Measurements from ENCODE around the gene ZMYND10. TPM values are rescaled to one million over a fixed set of nuclear protein-coding genes. Genes with fewer than 3 reads are reported as not detected.

The ZMYND10 gene
- total RNA-seq, 4 donors from 2014 or later = 0.42 to 1.8 (median 0.74) TPM; not detected in 1

DNA sequence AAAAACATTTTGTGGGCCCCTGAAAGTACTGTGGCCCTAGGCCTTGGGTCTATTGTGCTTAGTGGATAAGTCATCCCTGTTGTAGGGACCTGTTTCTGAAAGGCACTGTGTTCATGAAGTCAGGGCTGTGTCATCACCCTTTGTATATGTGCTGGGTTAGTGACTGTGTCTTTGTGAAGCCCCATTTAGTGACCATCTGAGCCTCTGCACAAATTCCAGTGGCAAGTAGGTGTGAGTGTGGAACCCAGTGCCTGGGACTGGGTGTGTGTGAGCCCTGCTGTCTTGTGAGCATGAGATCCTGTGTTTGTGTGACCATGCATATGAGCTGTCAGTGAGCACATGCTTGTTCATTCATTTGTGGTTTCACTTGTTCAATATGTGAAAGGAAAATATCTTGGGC, 40.9 kb downstream of the ZMYND10 start:
- no peak for DNase-seq (ENCODE audit: low spot score in 2 of 2)
- intact Hi-C loops (cut with DNase I; ENCODE audit: low total_unique reads) = no loop called here
- H3K4me3 ChIP-seq (ENCODE audit: low read depth, poor library complexity, severe bottlenecking) = no peak overlapping the region
- TF ChIP-seq, protein P1, sequence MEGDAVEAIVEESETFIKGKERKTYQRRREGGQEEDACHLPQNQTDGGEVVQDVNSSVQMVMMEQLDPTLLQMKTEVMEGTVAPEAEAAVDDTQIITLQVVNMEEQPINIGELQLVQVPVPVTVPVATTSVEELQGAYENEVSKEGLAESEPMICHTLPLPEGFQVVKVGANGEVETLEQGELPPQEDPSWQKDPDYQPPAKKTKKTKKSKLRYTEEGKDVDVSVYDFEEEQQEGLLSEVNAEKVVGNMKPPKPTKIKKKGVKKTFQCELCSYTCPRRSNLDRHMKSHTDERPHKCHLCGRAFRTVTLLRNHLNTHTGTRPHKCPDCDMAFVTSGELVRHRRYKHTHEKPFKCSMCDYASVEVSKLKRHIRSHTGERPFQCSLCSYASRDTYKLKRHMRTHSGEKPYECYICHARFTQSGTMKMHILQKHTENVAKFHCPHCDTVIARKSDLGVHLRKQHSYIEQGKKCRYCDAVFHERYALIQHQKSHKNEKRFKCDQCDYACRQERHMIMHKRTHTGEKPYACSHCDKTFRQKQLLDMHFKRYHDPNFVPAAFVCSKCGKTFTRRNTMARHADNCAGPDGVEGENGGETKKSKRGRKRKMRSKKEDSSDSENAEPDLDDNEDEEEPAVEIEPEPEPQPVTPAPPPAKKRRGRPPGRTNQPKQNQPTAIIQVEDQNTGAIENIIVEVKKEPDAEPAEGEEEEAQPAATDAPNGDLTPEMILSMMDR (IDR thresholded peaks at IDR 0.05) = no peak
- TF ChIP-seq POLR2A (IDR thresholded peaks at IDR 0.05) = no peak

DNA sequence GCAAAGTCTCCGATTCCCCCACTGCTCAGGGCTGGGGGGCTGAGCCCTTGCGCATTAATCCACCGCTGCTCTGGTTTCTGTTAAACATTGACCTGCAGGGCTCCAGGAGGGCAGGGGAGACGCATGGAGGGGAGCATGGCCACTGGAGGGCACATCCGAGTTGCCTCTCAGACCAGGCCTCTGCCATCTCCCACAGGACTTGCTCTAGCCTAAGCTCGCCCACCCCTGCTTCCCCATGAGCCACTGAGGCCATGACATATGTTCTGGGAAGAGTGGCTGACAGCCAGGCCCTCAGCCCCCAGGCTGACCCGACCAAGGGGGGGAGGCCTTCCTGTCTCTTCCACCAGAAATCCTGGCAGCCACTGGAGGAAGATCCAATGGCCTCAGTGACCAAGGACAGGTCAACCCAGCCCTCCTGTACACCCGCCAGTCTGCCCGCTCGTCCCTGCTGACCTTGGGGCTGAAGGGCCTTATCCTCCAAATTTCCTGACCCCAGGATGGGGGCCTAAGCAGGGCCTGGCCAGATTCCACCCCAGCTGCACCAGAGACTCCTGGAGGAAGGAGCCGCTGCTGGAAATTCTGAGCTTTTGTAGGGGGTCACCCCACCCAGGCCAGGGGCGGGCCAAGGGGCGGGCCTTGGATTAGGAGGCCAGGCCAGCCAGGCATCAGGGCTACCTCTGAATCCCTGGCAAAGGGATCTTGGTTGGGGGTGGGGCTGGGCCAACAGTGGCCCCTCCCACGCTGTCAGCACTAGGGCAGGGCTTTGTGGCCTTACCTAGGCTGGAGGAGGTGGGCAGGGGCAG, 42.3 kb downstream of the ZMYND10 start, which contains the start of gene HYAL1:
Gene HYAL1 (minus strand): TSS at position 562 of the 803 bp plus-strand sequence. CDS start 618 bp downstream, outside the sequence.
- H3K4me3 ChIP-seq (ENCODE audit: low read depth, poor library complexity, severe bottlenecking) = no peak within 1 kb of the TSS
- TF ChIP-seq, protein P1 (IDR thresholded peaks at IDR 0.05) = no peak
- no peak for TF ChIP-seq POLR2A (IDR thresholded peaks at IDR 0.05)
- intact Hi-C loops (cut with DNase I; ENCODE audit: low total_unique reads) = no loop called here
- peak; percentile 54 to 91 for DNase-seq (ENCODE audit: low spot score in 2 of 2)
- 57 to 72% methylated on average over 11 to 13 of the region's 14 CpGs for WGBS, 2 donors

DNA sequence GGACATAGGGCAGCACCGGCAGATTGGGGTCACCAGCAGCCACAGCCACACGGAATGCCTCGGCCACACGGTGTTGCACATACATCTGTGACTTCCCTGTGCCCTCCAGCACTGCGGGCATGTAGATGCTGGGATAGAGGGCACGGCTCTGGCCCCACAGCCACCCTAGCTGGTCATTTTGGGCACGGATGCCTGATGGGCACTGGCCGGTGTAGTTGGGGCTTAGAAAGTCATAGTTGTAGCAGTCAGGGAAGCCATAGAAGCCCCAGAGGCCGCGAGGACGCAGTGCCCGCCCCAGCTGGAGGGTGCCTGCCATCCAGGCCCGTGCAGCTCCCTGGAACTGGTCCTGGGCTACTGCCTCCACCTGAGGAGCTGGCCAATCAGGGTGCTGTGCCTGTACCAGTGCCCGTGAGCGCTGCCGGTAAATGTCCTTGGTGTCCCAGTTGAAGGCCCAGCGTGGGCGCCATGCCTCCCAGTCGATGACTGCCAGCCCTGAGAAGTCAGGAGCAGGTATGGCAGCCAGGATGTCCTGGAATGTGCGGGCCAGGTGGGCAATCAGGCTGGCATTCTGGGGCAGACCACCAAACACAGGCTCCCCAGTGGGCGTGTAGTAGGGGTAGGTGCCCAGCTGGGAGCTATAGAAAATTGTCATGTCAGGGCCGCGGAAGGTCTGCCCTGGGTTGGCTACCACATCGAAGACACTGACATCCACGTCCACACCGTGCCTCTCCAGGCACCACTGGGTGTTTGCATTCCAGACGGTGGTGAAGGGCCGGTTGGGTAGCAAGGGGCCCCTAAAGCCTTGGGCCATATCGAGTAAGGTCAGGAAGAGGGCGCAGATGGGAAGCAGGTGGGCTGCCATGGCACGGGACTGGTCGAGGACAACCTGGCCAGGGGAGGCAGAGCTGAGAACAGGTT, 43.2 kb downstream of the ZMYND10 start:
- WGBS, 2 donors = 88 to 89% methylated on average over 20 to 24 of the region's 32 CpGs
- intact Hi-C loops (cut with DNase I; ENCODE audit: low total_unique reads) = no loop called here
- no peak overlapping the region for H3K4me3 ChIP-seq (ENCODE audit: low read depth, poor library complexity, severe bottlenecking)
- TF ChIP-seq POLR2A (IDR thresholded peaks at IDR 0.05) = no peak
- DNase-seq (ENCODE audit: low spot score in 2 of 2) = peak; percentile 19 to 87

DNA sequence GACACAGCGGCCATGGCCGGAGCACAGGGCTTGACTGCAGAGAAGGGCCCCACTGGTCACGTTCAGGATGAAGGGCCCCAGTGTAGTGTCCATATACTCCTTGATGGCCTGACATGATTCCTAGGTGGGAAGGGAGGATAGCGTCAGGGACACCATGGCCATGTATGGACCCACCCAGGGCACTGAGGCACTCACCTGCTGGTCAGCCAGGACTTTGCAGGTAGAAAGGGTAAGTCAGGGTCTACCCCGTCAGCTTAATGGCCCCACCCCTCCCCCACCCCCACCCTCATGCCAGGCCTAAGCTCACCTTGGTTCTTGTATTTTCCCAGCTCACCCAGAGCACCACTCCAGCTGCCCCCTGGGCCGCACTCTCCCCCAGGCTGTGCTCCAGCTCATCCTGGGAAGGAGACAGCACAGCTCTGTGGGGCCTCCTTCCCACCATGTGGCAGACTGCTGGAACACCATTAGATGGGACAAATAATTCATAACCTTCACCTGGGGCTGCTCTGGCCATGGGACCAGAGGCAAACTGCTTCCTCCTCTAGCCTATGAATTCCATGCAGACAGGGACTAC, 44.8 kb downstream of the ZMYND10 start:
- 83% methylated on average over 6 of the region's 6 CpGs for WGBS, 2 donors
- no peak overlapping the region for H3K4me3 ChIP-seq (ENCODE audit: low read depth, poor library complexity, severe bottlenecking)
- intact Hi-C loops (cut with DNase I; ENCODE audit: low total_unique reads) = no loop called here
- no peak for DNase-seq (ENCODE audit: low spot score in 2 of 2)
- TF ChIP-seq, protein P1 (IDR thresholded peaks at IDR 0.05) = no peak
- no peak for TF ChIP-seq POLR2A (IDR thresholded peaks at IDR 0.05)

DNA sequence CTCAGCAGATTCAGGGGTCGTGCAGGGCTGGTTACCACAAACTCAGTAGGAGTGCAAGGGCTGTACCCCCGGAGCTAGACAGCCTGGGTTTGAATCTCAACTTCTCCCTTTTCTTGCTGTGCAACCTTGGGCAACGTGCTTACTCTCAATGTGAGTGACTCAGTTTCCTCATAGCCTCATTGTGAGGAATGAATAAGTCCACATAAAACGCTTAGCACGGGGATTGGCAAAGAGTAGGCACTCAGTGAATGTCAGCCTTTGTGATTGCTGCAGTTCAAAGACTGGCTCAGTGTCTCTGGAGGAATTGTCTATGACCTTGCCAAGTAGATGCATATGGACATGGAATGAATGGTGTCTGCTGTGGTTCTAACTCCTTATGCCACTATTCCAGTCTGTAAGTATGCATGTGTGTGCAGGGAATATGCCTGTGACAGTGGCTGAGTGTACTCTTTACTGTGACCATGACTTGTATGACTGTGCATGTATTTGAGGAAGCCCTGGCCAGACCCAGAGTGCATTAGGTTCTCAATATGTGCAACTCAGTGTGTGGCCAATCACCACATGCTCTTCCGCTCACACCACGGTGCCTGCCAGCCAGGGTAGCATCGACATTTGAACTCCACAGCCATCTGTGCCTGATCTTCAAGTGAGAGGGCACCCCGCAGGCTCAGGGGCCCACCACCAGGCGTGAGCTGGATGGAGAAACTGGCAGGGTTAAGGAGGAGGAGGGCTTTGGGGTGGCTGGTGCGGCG, 45.4 kb downstream of the ZMYND10 start:
- intact Hi-C loops (cut with DNase I; ENCODE audit: low total_unique reads) = no loop called here
- H3K4me3 ChIP-seq (ENCODE audit: low read depth, poor library complexity, severe bottlenecking) = no peak overlapping the region
- TF ChIP-seq, protein P1 (IDR thresholded peaks at IDR 0.05) = no peak
- no peak for TF ChIP-seq POLR2A (IDR thresholded peaks at IDR 0.05)
- 40 to 51% methylated on average over 12 of the region's 12 CpGs for WGBS, 2 donors
- peak in 1 of 2 donors; percentile 66 for DNase-seq (ENCODE audit: low spot score in 2 of 2)
